ENCODE measurements around the gene ADAMTS13. TPM values are rescaled to one million over a fixed set of nuclear protein-coding genes. Genes with fewer than 3 reads are reported as not detected.
A peak's percentile ranks its signal among the peaks of the same experiment; 100 is the strongest.
"Not testable (repeated sequence)": the region's sequence is repeated elsewhere in the genome, so short reads cannot be mapped to it uniquely, and the experiment has no call there.

Gene ADAMTS13
- total RNA-seq (2014; rRNA removed) = 1.6 and 2.3 TPM in 2 replicates
- 0.74 TPM for polyA plus RNA-seq (2012)

DNA sequence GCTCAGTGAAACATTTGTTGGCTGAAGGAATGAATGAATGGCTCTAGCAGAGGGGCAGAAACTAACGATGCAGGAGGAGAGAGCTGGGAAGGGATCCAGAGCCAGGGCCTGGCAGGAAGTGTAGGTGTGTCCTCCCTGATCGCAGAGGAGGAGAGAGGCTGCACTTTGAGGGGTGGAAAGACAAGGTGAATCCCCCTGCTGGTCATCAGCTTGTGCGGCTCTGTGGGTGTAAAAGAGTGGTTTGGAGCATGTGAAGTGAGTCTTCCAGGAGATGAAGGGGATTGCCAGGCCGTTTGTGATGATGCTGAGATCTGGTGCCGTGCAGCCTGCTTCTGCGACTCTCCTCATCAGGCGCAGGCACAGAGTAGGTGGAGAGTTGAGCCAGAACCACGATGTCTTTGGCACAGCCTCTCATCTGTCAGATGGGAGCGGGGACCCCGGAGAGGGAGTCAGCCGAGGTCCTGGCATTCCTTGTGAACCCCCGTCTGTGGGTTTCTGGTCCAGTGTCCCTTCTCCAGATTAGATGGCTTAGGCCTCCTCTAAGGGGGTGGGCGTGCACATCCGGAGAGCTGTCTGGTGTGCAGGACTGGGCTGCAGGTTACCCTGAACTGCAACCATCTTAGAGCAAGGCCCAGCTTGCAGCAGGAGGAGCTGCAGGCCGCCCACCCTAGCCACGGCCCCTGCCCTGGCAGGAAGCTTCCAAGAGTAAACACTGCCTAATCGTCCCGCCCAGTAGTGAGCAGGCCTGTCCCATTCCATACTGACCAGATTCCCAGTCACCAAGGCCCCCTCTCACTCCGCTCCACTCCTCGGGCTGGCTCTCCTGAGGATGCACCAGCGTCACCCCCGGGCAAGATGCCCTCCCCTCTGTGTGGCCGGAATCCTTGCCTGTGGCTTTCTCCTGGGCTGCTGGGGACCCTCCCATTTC is at the start of gene ADAMTS13:
TSS of gene ADAMTS13 (plus strand) at position 753 of the 928 bp plus-strand sequence. CDS start at position 830, 77 bp downstream.
- DNase-seq (ENCODE audit: low read depth) = no peak

DNA sequence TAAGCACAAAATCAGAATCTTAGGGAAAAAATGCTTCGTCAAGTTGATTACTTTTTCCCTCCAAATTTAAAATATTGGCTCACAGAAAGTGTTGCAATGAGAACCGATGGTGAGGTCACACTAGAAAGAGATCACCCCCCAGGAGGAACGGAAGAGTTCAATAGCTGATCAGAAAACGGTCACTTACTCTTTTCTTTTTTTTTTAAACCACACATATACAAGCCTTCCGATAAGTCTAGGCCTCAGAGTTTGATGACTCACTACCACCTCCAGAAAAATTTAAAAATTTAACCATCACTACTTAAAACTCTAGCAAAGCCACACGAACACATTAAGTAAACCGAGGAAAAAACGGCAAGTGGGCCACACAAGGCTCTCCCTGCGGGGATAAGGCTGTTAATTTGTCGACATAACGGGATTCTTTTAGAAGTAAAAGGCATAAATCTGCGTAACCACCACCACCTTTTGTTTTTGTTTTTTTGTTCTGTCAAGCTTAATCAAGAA is 47.5 kb upstream of the ADAMTS13 start:
- DNase-seq (ENCODE audit: low read depth) = peak; percentile 65

DNA sequence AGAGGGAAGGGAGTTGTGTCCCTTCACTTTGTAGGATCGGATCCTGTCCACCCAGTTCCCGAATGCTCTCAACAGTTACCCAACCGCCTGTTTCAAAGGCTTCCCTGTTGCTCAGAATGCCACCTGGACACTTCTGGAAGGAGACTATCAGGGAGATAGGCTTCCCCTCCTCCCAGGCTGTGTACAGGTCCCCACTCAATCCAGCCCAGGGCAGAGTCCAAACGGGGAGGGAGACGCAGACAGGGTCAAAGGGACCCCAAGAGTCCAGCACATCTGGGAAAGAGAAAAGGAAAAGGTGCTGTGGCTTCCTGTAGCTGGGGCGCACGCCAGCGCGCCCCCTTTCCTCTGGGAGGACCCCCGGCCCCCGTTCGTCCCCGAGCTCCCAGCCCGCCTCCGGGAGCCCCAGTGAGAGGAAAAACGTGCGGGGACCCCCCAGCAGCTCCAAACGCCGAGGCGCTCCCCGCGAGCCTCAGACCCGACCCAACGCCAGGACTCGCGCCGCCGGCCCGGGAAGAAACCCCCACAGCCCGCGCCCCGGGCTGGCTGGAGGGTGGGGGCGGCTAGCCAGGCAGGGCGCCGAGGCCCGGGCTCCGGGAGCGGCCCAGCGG is 46.9 kb upstream of the ADAMTS13 start:
- peak; percentile 39 for DNase-seq (ENCODE audit: low read depth)

DNA sequence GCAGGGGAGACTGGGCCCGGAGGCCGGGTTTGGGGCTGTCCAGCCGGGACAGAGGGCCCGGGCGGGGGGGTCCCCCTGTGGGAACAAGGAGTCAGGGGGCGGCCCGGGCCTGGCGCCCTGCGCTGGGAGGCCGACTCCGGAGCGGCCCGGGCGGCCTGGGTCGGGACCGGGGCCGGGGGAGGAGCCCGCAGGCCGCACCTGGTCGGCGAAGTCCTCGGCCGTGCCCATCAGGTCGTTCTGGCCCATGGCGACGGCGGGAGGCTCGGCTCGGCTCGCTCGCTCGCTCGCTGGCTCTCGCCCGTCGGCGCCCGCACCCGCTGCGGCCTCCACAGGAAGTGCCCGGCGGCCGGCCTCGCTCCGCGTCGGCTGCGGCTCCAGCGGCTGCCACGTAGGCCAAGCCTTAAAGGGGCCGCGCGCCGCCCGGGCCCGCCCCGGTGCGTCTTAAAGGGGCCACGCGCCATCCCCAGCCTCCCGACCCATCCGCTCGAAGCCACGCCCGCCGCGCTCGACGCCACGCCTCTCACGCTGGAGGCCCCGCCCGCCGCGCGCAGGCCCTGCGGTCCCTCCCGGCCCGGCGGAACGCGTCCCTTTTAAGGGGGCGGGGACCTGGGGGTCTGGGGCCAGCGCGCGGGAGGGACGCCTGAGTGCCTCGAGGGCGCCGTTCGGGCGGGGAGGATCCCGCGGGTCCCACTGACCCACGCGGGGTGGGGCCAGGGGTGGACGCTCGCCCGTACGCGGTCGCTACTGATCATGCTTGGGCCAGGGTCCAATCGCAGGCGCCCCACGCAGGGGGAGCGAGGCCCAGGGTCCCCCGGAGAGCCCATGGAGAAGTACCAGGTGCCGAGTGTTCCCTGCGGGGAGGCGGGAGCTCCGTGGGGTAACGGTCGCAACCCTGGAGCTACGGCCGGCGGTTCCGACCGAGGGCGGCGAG is 46.2 kb upstream of the ADAMTS13 start, which contains the start of the genes STKLD1 and SURF4:
TSS of gene STKLD1 (plus strand) at position 643 of the 931 bp plus-strand sequence. CDS start at position 751, 108 bp downstream.
TSS of gene SURF4 (minus strand) at position 337 of the 931 bp plus-strand sequence. CDS start at position 246, 91 bp downstream.
- DNase-seq (ENCODE audit: low read depth) = peak; percentile 94

DNA sequence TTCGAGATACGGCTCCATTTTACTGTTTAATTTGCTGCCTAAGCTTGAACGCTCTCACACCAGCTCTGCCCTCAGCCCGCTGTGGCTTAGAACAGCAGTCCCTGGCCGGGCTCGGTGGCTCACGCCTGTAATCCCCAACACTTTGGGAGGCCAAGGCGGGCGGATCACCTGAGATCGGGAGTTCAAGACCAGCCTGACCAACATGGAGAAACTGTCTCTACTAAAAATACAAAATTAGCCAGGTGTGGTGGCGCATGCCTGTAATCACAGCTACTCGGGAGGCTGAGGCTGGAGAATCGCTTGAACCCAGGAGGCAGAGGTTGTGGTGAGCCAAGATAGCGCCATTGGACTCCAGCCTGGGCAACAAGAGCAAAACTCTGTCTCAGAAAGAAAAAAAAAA is 44.9 kb upstream of the ADAMTS13 start:
- DNase-seq (ENCODE audit: low read depth) = not testable (repeated sequence)

DNA sequence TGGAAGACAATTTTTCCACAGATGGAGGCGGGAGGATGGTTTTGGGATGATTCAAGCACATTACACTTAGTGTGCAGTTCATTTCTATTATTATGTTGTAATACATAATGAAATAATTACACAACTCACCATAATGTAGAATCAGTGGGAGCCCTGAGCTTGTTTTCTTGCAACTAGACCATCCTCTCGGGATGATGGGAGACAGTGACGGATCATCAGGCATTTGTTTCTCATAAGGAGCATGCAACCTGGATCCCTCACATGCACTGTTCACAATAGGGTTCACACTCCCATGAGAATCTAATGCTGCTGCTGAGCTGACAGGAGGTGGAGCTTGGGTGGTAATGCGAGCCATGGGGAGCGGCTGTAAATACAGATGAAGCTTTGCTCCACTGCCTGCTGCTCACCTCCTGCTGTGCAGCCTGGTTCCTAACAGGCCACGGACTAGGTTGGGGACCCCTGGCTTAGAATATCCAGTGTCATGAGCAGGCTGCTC is 44.4 kb upstream of the ADAMTS13 start:
- DNase-seq (ENCODE audit: low read depth) = peak; percentile 55

DNA sequence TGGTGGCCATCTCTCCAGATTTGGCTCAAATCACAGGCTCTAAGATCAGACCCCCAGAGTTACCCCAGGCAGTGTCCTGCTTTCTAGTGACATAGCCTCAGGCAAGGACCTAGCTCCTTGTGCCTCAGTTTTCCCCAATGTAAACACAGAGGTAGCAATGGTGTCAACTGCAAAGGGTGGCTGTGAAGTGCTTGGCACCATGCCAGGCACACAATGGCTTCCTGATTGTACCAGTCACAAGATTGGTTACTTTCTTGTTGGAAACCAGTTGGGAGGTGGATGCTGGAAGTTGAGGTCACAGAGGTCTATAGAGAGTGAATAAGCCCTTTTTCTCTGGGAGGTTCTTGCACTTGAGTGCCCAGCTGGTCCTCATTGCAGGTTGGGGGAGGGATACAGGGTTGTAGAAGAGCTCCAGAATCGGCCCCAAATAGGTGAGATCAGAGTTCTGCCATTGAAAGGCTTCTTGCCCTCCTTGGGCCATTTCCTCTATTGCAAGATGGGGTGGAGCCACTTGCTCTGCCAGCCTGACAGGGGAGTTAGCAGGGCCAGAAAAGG is 43.7 kb upstream of the ADAMTS13 start:
- DNase-seq (ENCODE audit: low read depth) = no peak

DNA sequence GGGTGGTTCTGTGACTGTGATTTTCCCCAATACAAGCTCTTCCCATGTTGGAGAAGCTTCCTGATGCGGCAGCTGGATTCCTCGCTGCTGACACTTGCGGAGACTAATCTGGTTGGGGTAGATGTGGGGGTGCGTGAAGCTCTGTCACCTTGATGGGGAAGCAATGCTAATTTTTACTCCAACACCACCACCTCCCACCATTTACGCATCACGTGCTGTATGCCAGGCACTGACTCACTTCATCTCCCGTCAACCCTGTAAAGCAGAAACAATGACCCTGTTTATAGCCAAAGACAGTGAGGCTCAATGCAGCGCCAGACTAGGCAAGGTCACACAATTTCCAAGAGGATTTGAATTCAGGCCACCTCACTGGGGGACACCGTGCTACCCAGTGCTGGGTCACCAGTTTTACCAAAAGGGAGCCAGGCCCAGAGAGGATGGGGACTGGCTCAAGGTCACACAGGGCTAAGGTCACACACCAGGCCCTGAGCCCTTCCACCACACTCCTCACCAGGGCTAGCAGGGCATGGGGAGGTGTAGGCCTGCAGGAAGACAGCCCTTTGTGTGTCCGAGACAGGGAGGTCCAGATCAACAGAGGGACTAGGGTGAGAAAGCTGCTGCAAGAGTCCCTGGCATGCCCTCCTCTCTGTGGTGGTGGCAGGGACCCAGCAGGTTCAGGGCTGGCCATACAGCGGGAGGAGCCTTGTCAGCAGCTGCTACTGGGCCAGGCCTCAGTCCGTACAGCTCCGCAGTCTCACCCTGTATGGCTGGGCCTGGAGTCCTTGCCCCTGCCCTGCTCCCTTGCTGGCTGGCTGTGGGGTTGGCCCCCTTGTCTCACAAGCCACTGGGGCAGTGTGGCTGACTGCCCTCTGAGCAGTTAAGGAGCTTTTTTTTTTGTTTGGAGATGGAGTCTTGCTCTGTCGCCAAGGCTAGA is 42.7 kb upstream of the ADAMTS13 start:
- DNase-seq (ENCODE audit: low read depth) = no peak

DNA sequence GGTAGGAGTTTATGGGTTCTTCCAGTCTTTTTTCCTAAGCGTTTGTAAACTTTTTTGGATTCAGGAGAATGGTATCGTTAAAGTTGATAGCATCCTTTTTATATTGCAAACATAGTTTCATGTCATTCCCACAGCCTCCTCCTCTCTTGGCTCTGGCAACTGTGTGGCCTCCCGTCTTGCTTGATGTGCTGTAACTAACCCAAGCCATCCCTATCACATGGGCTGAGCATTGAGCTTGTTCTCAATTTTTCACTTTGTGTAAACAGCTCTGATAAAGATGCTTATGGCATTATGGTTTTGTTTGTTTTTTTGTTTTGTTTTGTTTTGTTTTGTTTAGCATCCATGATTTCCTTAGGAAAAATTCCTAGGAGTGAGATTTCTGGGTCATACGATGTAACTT is 41.4 kb upstream of the ADAMTS13 start:
- DNase-seq (ENCODE audit: low read depth) = no peak

DNA sequence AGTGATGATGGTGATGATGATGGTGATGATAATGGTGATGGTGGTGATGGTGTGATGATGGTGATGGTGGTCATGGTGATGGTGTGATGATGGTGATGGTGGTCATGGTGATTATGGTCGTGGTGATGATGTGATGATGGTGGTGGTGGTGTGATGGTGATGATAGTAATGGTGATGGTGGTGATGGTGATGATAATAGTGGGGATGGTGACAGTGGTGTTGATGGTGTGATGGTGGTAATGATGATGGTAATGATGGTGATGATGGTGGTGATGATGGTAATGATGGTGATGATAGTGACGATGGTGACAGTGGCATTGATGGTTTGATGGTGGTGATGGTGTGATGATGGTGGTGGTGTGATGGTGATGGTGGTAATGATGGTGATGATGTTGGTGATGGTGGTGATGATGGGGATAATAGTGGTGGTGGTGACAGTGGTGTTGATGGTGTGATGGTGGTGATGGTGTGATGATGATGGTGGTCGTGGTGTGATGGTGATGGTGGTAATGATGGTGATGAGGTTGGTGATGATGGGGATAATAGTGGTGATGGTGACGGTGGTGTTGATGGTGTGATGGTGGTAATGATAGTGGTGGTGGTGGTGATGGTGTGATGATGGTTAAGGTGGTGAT is 39.5 kb upstream of the ADAMTS13 start:
- no peak for DNase-seq (ENCODE audit: low read depth)

DNA sequence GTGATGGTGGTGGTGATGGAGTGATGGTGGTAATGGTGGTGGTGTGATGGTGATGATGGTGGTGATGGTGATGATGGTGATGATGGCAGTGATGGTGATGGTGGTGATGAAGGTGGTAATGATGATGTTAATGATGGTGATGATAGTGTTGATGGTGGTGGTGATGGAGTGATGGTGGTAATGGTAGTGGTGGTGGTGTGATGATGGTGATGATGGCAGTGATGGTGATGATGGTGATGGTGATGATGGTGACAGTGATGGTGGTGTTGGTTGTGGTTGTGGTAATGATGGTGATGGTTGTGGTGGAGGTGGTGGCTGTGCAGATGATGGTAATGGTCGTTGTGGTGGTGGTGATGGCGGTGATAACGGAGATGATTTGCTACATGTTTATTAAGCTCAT is 38.7 kb upstream of the ADAMTS13 start:
- no peak for DNase-seq (ENCODE audit: low read depth)

DNA sequence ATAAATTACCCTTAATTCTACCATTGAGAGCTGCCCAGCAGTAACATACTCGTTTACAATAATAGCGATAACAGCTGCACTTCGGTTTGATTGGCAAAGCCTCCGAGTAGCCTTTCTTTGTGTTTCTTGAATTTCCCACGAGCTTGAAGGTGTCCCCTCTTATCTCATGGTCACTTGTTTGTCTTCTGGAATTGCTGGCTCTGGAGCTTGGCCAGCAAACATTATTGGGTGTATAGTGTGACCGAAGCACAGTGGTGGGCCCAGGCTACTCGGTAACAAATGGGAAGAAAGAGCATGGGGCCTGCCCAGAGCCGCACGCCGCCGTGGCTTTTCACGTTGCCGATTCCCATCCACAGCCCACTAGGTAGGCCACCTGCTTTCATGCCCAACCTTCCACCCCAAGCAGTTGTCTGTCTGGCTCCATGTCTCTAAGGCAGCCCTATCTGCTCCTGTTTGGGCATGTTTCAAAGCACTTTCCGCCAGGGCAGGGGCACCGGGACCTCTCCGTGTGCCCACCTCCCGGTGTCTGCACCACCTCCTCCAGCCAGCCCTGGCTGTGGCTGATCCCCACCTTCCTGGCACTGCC is 37.3 kb upstream of the ADAMTS13 start:
- DNase-seq (ENCODE audit: low read depth) = no peak

DNA sequence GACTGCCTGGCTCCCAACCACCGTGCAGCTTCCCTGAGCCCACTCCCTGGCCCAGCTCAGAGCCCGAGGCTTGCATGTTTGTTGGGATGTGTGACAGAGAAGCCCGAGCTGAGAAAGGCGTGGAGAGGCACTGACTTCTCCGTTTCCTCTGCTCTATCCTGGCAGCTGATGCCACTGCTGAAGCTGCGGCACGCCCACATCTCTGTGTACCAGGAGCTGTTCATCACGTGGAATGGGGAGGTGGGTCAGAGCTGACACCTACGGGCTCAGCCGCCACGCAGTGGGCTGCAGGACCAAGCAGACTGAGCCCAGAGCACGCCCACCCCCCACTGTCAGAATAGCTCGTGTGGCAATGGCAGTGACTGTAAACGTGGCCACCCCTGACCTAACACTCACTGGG is 36.7 kb upstream of the ADAMTS13 start:
- no peak for DNase-seq (ENCODE audit: low read depth)

DNA sequence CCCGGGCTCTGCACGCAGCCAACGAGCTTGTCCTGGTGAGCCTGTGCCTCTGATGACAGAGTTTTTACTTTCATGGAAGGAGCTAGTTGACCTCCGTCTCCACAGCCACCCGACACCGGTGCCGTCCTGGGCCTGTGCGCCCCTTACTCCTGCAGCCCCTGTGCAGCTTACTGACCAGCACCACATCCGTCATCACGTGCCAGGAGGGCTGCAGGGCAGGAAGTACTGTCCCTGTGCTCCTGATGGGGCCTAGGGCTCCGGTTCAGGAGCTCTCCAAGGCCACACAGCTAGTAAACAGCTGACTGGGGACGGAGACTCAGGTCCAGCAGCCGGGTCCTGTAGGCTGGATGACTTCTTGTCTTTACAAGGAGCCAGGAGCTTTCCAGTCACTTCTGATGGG is 35.8 kb upstream of the ADAMTS13 start:
- no peak for DNase-seq (ENCODE audit: low read depth)

DNA sequence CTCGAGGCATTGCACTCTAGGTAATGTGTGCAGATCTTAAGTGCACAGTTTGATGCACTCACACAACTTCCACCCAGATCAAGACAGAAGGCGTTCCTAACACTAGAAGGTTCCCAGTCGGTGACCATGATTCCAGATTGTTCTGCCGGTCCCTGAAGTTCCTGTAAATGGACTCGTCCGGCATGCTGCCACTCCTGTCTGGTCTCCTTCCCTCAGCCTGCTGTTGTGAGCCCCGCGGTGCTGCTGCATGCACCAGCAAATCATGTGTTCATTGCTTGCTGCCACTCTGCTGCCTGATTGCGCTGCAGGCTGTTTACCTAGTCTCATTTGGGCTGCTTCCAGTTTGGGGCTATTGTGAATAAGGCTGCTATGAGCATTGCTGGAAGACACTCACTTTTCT is 34.5 kb upstream of the ADAMTS13 start:
- DNase-seq (ENCODE audit: low read depth) = no peak

DNA sequence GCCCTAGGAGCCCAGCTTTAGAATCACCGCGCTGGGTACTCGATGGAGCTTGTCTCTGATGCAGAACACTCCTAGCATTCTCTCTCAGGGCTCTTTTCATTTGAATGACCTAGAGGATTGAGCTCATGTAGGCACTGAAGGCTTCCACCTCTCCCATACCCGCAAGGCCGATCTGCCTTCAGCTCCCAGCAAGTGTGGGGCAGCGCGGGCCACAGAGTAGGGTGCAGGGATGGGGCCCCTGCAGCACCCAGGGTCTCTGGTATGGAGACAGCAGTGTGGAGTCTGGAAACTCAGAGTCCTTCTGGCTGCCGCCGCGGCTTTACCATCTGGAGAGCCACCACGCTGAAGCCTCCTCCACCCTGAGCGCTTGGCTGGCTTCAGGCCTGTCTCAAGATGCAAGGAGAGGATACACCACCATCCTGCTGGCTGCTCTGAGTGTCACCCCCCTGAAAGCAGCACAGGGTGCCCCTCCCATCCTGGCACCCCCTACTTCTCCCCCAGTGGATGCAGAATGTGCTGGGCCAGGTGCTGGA is 33.1 kb upstream of the ADAMTS13 start:
- no peak for DNase-seq (ENCODE audit: low read depth)

DNA sequence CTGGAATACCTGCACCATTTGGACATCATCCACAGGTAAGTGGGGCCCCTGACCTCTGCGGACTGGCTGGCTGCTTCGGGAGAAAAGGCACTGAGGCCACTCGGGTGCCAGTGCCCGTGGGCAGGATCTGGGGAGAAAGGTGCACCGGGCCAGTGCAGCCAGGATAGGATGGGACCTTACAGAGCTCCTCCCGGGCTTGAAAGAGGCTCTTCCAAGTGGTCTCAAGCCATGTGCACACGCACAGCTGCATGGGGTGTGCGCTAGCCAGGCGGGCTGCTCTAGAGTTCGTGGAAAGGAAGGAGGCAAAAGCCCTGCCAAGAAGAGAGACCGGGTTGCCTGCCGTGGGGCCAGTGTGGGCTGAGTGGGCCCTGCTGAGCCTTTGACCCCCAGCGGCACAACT is 32.6 kb upstream of the ADAMTS13 start:
- no peak for DNase-seq (ENCODE audit: low read depth)

DNA sequence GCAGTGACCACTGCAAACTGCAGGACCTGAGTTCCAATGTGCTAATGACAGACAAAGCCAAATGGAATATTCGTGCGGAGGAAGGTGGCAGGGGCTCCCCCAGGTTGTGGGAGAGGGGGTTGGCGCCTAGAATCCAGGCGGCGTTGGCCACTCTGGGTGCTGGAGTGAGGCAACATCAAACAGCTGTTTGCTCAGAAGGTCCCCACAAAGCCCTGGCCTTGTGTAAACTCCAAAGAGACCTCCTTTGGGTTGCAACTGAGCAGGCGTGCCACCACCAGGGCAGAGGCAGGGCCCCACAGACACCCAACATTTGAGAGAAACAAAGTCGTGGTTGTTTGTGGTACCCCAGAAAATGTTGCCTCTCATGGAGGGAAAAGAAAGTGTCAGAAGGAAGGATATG is 31.5 kb upstream of the ADAMTS13 start:
- no peak for DNase-seq (ENCODE audit: low read depth)
